ENCODE data around the gene RPP40. TPM values are rescaled to one million over a fixed set of nuclear protein-coding genes. Genes with fewer than 3 reads are reported as not detected.

Gene RPP40
- total and polyA plus RNA-seq, 8 donors = 0.97 to 3.7 (median 2.5) TPM

DNA sequence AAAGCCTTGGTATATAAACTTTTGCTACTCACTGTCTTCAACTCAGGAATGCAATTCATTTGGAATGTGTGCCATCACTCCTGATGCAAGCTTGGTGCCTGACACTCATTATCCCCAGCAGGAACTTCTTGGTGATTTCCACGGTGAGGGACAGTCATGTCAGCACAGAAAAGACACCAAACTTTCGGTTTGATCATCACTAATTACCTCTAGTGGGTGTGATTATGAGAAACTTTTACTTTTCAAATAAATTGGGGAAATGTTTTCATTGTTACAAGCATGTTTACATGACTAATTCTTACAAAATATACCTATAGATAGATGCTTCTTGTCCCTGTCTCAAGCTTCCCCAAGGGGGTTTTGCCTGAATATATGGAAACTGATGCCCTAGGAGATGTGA is 40.9 kb downstream of the RPP40 start:
- ATAC-seq (no peak), FAIRE-seq (no peak), DNase-seq (no peak)
- H3K4me1 ChIP-seq = no peaks in the 10 kb centered on the region
- intact Hi-C loops (cut with DNase I) = no loop called here
- H3K4me3 ChIP-seq = no peak overlapping the region
- 59 to 69% methylated on average over 2 of the region's 2 CpGs for WGBS, 2 donors
- H3K36me3 ChIP-seq = no peaks in the 10 kb centered on the region
- no peaks in the 10 kb centered on the region for H3K9me3 ChIP-seq
- H3K27me3 ChIP-seq = no peaks in the 10 kb centered on the region
- no peak overlapping the region for H3K27ac ChIP-seq
- no peak for TF ChIP-seq CTCF (IDR thresholded peaks at IDR 0.05)

- WGBS, 2 donors = 71 to 88% methylated on average over 10 of the region's 10 CpGs
- no peak overlapping the region for H3K4me3 ChIP-seq
- H3K4me1 ChIP-seq = no peaks in the 10 kb centered on the region
- no peak for ATAC-seq
- no peak for TF ChIP-seq CTCF (IDR thresholded peaks at IDR 0.05)
- DNase-seq = no peak
- intact Hi-C loops (cut with DNase I) = no loop called here
- H3K9me3 ChIP-seq = no peaks in the 10 kb centered on the region
- H3K27ac ChIP-seq = no peak overlapping the region
- FAIRE-seq = no peak
- no peaks in the 10 kb centered on the region for H3K27me3 ChIP-seq
- H3K36me3 ChIP-seq = no peaks in the 10 kb centered on the region
These were observed 42.3 kb downstream of the RPP40 start for GRCh38 chr6:4961322-4962168.

DNA sequence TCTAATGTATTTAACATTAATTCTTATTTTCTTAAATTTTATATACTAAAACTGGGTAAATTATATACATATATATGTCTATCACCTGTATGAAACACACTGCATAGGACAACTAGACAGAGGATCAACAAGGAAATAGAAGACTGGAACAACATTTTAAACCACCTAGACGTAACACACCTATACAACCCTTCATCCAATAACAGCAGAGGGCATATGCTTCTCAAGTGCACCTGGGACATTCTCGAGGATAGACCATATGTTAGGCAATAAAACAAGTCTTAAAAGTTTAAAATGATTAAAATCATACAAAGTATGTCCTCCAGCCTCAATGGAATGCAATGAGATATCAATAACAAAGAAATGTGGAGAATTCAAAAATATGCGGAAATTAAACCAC is 45.2 kb downstream of the RPP40 start:
- ATAC-seq (no peak), DNase-seq (no peak), FAIRE-seq (no peak)
- Histone ChIP-seq H3K4me1 (no peaks in the 10 kb centered on the region), H3K9me3 (no peaks in the 10 kb centered on the region), H3K27me3 (no peaks in the 10 kb centered on the region), H3K27ac (no peak overlapping the region), H3K4me3 (no peak overlapping the region), H3K36me3 (peaks cover 0 to 5% (median 0%) of the 10 kb centered on the region in 3 donors)
- TF ChIP-seq CTCF (IDR thresholded peaks at IDR 0.05) = no peak
- WGBS, 2 donors = 65 to 72% methylated on average over 3 of the region's 3 CpGs
- intact Hi-C loops (cut with DNase I) = no loop called here

DNA sequence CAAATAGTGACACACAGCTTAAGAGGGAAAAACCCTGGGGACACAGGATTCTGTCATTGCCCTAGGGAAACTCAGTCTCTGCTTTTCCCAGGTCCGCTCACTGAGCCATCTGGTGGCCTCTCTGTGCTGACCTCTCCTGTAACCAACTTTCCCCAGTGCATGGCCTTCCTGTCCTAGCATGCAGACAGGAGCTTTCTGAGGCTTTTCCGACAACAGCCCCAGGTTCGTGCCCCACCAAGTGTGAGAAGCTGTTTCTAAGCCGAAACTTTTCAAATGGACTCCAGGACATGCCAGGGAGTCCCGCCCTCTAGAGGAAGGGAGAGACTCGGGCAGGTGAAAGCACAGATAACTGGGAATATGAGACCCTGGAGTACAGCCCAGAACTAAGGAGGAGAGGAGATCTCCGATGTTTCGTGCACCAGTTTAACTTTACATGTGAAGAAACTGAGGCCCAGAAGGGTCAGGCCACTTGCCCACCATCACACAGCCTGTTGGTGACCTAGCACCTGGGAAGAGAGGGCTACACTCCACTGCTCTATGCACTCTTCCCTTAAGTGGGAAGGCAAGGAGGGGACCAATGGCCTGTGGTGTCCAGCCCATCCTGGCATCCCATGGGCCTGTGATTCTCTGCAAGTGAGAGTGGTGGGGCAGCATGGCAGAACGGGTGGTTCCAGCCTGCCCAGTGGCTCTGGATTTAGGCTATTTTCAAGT is 46.2 kb downstream of the RPP40 start:
- no peaks in the 10 kb centered on the region for H3K4me1 ChIP-seq
- 47 to 55% methylated on average over 9 of the region's 9 CpGs for WGBS, 2 donors
- no peak for TF ChIP-seq CTCF (IDR thresholded peaks at IDR 0.05)
- intact Hi-C loops (cut with DNase I) = no loop called here
- no peak for FAIRE-seq
- peaks cover 0 to 6% (median 0%) of the 10 kb centered on the region in 3 donors for H3K36me3 ChIP-seq
- H3K9me3 ChIP-seq = no peaks in the 10 kb centered on the region
- no peak overlapping the region for H3K4me3 ChIP-seq
- DNase-seq = no peak
- peak in 1 of 4 donors; percentile 35 for ATAC-seq
- H3K27ac ChIP-seq = no peak overlapping the region
- H3K27me3 ChIP-seq = no peaks in the 10 kb centered on the region

DNA sequence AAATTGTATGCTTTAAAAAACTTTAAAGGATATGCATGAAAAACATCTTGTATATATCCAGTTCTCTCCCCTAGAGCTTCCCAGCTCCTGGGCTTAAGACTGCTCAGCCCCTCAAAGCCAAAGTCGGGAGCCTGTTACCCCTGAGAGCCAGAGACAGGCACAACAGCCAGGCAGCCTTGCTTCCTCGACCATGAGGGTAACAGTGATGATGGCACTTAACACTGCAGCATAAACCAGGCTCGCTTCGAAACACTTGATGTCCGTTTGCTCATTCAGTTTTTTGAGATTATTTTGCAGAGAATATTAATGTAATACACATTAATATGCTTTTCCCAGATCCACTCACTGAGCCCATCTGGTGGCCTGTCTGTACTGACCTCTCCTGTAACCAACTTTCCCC is 47.2 kb downstream of the RPP40 start:
- Histone ChIP-seq H3K4me1 (no peaks in the 10 kb centered on the region), H3K27ac (no peak overlapping the region), H3K36me3 (peaks cover 0 to 6% (median 0%) of the 10 kb centered on the region in 3 donors), H3K9me3 (no peaks in the 10 kb centered on the region), H3K4me3 (no peak overlapping the region), H3K27me3 (no peaks in the 10 kb centered on the region)
- no peak for FAIRE-seq
- 84 to 87% methylated on average over 5 of the region's 5 CpGs for WGBS, 2 donors
- no peak for DNase-seq
- TF ChIP-seq CTCF (IDR thresholded peaks at IDR 0.05) = no peak
- ATAC-seq = no peak
- intact Hi-C loops (cut with DNase I) = no loop called here
